ENCODE measurements around the gene EDIL3. TPM values are rescaled to one million over a fixed set of nuclear protein-coding genes. Genes with fewer than 3 reads are reported as not detected.

EDIL3 gene
- total RNA-seq, 1 donor from 2014 or later: 1.1 TPM

- DNase-seq (ENCODE audit: low read depth) (no peak), FAIRE-seq (no peak)
- Histone ChIP-seq H3K36me3 (ENCODE audit: control insufficient read depth, insufficient read depth, low read length) (no peaks in the 10 kb centered on the region), H3K27me3 (ENCODE audit: control insufficient read depth, insufficient read depth, low read length) (no peaks in the 10 kb centered on the region), H3K4me3 (ENCODE audit: low read depth, low read length) (no peak overlapping the region)
- no peak for TF ChIP-seq CTCF (IDR thresholded peaks at IDR 0.05; ENCODE audit: insufficient read depth, low read length, severe bottlenecking)
Measured at GRCh38 chr5:84149094-84149493, 235.6 kb downstream of the EDIL3 start.

- Histone ChIP-seq H3K36me3 (ENCODE audit: control insufficient read depth, insufficient read depth, low read length) (no peaks in the 10 kb centered on the region), H3K4me3 (ENCODE audit: low read depth, low read length) (no peak overlapping the region), H3K27me3 (ENCODE audit: control insufficient read depth, insufficient read depth, low read length) (no peaks in the 10 kb centered on the region)
- TF ChIP-seq CTCF (IDR thresholded peaks at IDR 0.05; ENCODE audit: insufficient read depth, low read length, severe bottlenecking): no peak
- DNase-seq (ENCODE audit: low read depth) (no peak), FAIRE-seq (no peak)
Measured at GRCh38 chr5:84148651-84149050, 236.0 kb downstream of the EDIL3 start.

GRCh38 chr5:84137541-84137940 lies 247.1 kb downstream of the EDIL3 start:
- Histone ChIP-seq H3K27me3 (ENCODE audit: control insufficient read depth, insufficient read depth, low read length) (no peaks in the 10 kb centered on the region), H3K36me3 (ENCODE audit: control insufficient read depth, insufficient read depth, low read length) (no peaks in the 10 kb centered on the region), H3K4me3 (ENCODE audit: low read depth, low read length) (no peak overlapping the region)
- DNase-seq (ENCODE audit: low read depth) (no peak), FAIRE-seq (no peak)
- TF ChIP-seq CTCF (IDR thresholded peaks at IDR 0.05; ENCODE audit: insufficient read depth, low read length, severe bottlenecking): no peak

- Histone ChIP-seq H3K27me3 (ENCODE audit: control insufficient read depth, insufficient read depth, low read length) (no peaks in the 10 kb centered on the region), H3K36me3 (ENCODE audit: control insufficient read depth, insufficient read depth, low read length) (no peaks in the 10 kb centered on the region), H3K4me3 (ENCODE audit: low read depth, low read length) (no peak overlapping the region)
- DNase-seq (ENCODE audit: low read depth) (no peak), FAIRE-seq (no peak)
- no peak for TF ChIP-seq CTCF (IDR thresholded peaks at IDR 0.05; ENCODE audit: insufficient read depth, low read length, severe bottlenecking)
Measured at GRCh38 chr5:84131372-84131771, 253.3 kb downstream of the EDIL3 start.

GRCh38 chr5:84130006-84130580 lies 254.6 kb downstream of the EDIL3 start:
- Histone ChIP-seq H3K36me3 (ENCODE audit: control insufficient read depth, insufficient read depth, low read length) (no peaks in the 10 kb centered on the region), H3K4me3 (ENCODE audit: low read depth, low read length) (no peak overlapping the region), H3K27me3 (ENCODE audit: control insufficient read depth, insufficient read depth, low read length) (no peaks in the 10 kb centered on the region)
- no peak for TF ChIP-seq CTCF (IDR thresholded peaks at IDR 0.05; ENCODE audit: insufficient read depth, low read length, severe bottlenecking)
- FAIRE-seq: no peak
- peak; percentile 12 for DNase-seq (ENCODE audit: low read depth)

- FAIRE-seq (no peak), DNase-seq (ENCODE audit: low read depth) (no peak)
- no peak for TF ChIP-seq CTCF (IDR thresholded peaks at IDR 0.05; ENCODE audit: insufficient read depth, low read length, severe bottlenecking)
- no peak overlapping the region for H3K4me3 ChIP-seq (ENCODE audit: low read depth, low read length)
- no peaks in the 10 kb centered on the region for H3K27me3 ChIP-seq (ENCODE audit: control insufficient read depth, insufficient read depth, low read length)
- no peaks in the 10 kb centered on the region for H3K36me3 ChIP-seq (ENCODE audit: control insufficient read depth, insufficient read depth, low read length)
Measured at GRCh38 chr5:84125216-84125615, 259.5 kb downstream of the EDIL3 start.
